ENCODE results near the gene EPDR1.

The EPDR1 gene

GRCh38 chr7:37920305-37920848, at the start of gene EPDR1:
Gene EPDR1 (plus strand): TSS chr7:37920640. CDS start chr7:37920940, 300 bp downstream.
- no peak for TF ChIP-seq EZH2phosphoT487 (conservative IDR thresholded peaks at IDR 0.05; ENCODE audit: low read length)
- TF ChIP-seq, protein P1, sequence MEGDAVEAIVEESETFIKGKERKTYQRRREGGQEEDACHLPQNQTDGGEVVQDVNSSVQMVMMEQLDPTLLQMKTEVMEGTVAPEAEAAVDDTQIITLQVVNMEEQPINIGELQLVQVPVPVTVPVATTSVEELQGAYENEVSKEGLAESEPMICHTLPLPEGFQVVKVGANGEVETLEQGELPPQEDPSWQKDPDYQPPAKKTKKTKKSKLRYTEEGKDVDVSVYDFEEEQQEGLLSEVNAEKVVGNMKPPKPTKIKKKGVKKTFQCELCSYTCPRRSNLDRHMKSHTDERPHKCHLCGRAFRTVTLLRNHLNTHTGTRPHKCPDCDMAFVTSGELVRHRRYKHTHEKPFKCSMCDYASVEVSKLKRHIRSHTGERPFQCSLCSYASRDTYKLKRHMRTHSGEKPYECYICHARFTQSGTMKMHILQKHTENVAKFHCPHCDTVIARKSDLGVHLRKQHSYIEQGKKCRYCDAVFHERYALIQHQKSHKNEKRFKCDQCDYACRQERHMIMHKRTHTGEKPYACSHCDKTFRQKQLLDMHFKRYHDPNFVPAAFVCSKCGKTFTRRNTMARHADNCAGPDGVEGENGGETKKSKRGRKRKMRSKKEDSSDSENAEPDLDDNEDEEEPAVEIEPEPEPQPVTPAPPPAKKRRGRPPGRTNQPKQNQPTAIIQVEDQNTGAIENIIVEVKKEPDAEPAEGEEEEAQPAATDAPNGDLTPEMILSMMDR (IDR thresholded peaks at IDR 0.05; ENCODE audit: insufficient read depth, low read length, poor library complexity, severe bottlenecking), result no peak
- no peak within 1 kb of the TSS for H3K9ac ChIP-seq (ENCODE audit: low read length)
- no peak within 1 kb of the TSS for H3K27ac ChIP-seq (ENCODE audit: low read depth, low read length)
- H2AFZ ChIP-seq (ENCODE audit: low read depth, low read length, severe bottlenecking), result no peak within 1 kb of the TSS
- no peak within 1 kb of the TSS for H3K4me2 ChIP-seq (ENCODE audit: low read depth, low read length, poor library complexity, severe bottlenecking)
- no peaks in the 10 kb centered on the region for H3K27me3 ChIP-seq (ENCODE audit: low read length)
- H3K9me2 ChIP-seq (replicated peaks; ENCODE audit: insufficient read depth, low read length), result no peaks in the 10 kb centered on the region
- H3F3A ChIP-seq (ENCODE audit: insufficient read depth), result no peaks in the 10 kb centered on the region
- H3K36me3 ChIP-seq (ENCODE audit: low read length), result no peaks in the 10 kb centered on the region
- no peaks in the 10 kb centered on the region for H3K79me2 ChIP-seq (ENCODE audit: insufficient read depth, low read length)
- no peaks in the 10 kb centered on the region for H4K20me1 ChIP-seq (ENCODE audit: low read depth, low read length)
- no peak within 1 kb of the TSS for H3K4me3 ChIP-seq (ENCODE audit: insufficient read depth, low read length, poor library complexity, severe bottlenecking)
- H3K9me3 ChIP-seq (ENCODE audit: insufficient read depth, low read length), result no peaks in the 10 kb centered on the region

DNA sequence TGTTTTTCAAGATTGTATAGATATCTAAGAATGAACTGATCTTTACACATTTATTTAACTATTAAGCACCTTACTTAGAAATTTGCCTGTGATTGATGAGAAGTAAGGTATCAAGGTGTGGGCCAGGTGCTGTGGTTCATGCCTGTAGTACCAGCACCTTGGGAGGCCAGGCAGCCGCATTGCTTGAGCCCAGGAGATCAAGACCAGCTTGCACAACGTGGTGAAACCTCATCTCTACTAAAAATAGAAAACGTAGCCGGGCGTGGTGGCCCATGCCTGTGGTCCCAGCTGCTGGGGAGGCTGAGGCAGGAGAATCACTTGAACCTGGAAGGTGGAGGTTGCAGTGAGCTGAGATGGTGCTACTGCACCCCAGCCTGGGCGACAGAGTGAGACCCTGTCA, 38.4 kb upstream of the EPDR1 start:
- H3K27ac ChIP-seq (ENCODE audit: low read depth, low read length), result no peak overlapping the region
- no peaks in the 10 kb centered on the region for H3K36me3 ChIP-seq (ENCODE audit: low read length)
- TF ChIP-seq, protein P1 (IDR thresholded peaks at IDR 0.05; ENCODE audit: insufficient read depth, low read length, poor library complexity, severe bottlenecking), result no peak
- TF ChIP-seq EZH2phosphoT487 (conservative IDR thresholded peaks at IDR 0.05; ENCODE audit: low read length), result no peak
- peaks cover 10% of the 10 kb centered on the region; the same call in 1 of the 2 replicates for H3K9me3 ChIP-seq (ENCODE audit: insufficient read depth, low read length)
- no peak overlapping the region for H3K4me2 ChIP-seq (ENCODE audit: low read depth, low read length, poor library complexity, severe bottlenecking)
- H3F3A ChIP-seq (ENCODE audit: insufficient read depth), result no peaks in the 10 kb centered on the region
- H3K9me2 ChIP-seq (replicated peaks; ENCODE audit: insufficient read depth, low read length), result no peaks in the 10 kb centered on the region
- H3K4me3 ChIP-seq (ENCODE audit: insufficient read depth, low read length, poor library complexity, severe bottlenecking), result no peak overlapping the region
- no peak overlapping the region for H2AFZ ChIP-seq (ENCODE audit: low read depth, low read length, severe bottlenecking)
- no peaks in the 10 kb centered on the region for H3K79me2 ChIP-seq (ENCODE audit: insufficient read depth, low read length)
- no peaks in the 10 kb centered on the region for H3K27me3 ChIP-seq (ENCODE audit: low read length)
- H3K9ac ChIP-seq (ENCODE audit: low read length), result no peak overlapping the region
- no peaks in the 10 kb centered on the region for H4K20me1 ChIP-seq (ENCODE audit: low read depth, low read length)

DNA sequence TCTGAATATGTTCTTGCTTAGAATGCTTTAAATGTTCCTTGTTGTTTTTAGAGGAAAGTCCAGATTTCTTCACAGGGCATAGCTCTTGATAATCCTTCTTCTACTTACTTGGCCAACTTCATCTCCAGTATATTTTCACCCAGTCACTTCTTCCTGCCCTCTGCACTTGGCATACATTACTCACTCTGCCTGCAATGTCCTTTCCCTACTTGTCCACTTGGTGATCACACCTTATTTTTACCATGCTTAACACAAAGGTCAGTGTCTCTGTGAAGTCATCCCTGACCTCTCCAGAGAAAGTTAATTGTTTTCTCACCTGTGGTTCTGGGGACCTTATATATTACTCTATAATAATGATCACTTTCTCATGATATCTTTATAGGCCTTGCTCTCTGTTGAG, 27.1 kb upstream of the EPDR1 start:
- Histone ChIP-seq H3K27me3 (ENCODE audit: low read length) (no peaks in the 10 kb centered on the region), H2AFZ (ENCODE audit: low read depth, low read length, severe bottlenecking) (no peak overlapping the region), H3K9ac (ENCODE audit: low read length) (no peak overlapping the region), H3K9me3 (ENCODE audit: insufficient read depth, low read length) (no peaks in the 10 kb centered on the region), H4K20me1 (ENCODE audit: low read depth, low read length) (no peaks in the 10 kb centered on the region), H3K4me2 (ENCODE audit: low read depth, low read length, poor library complexity, severe bottlenecking) (no peak overlapping the region), H3K36me3 (ENCODE audit: low read length) (no peaks in the 10 kb centered on the region), H3F3A (ENCODE audit: insufficient read depth) (no peaks in the 10 kb centered on the region), H3K79me2 (ENCODE audit: insufficient read depth, low read length) (no peaks in the 10 kb centered on the region), H3K27ac (ENCODE audit: low read depth, low read length) (no peak overlapping the region), H3K9me2 (replicated peaks; ENCODE audit: insufficient read depth, low read length) (no peaks in the 10 kb centered on the region; the same call in 1 of the 2 replicates), H3K4me3 (ENCODE audit: insufficient read depth, low read length, poor library complexity, severe bottlenecking) (no peak overlapping the region)
- TF ChIP-seq EZH2phosphoT487 (conservative IDR thresholded peaks at IDR 0.05; ENCODE audit: low read length), result no peak
- TF ChIP-seq, protein P1 (IDR thresholded peaks at IDR 0.05; ENCODE audit: insufficient read depth, low read length, poor library complexity, severe bottlenecking), result no peak

Data from SU-DHL-6 (cell line).